ENCODE results near the gene NT5DC3. TPM values are rescaled to one million over a fixed set of nuclear protein-coding genes. Genes with fewer than 3 reads are reported as not detected.

Gene NT5DC3
- total RNA-seq, 2 donors from 2014 or later = 36.0 to 62.4 TPM

- Histone ChIP-seq H3K9me3 (no peaks in the 10 kb centered on the region), H3K4me1 (ENCODE audit: control insufficient read depth in 1 of 2, low read depth in 2 of 2) (peaks cover 2 to 4% of the 10 kb centered on the region in 2 donors), H3K27me3 (replicated peaks; ENCODE audit: insufficient read depth) (no peaks in the 10 kb centered on the region), H3K36me3 (no peaks in the 10 kb centered on the region), H3K4me3 (no peak overlapping the region), H3K27ac (no peak overlapping the region)
- no peak for DNase-seq (ENCODE audit: low spot score)
- no peak for ATAC-seq (ENCODE audit: insufficient number of reproducible peaks, low FRiP score, low read depth)
- TF ChIP-seq, protein P1, sequence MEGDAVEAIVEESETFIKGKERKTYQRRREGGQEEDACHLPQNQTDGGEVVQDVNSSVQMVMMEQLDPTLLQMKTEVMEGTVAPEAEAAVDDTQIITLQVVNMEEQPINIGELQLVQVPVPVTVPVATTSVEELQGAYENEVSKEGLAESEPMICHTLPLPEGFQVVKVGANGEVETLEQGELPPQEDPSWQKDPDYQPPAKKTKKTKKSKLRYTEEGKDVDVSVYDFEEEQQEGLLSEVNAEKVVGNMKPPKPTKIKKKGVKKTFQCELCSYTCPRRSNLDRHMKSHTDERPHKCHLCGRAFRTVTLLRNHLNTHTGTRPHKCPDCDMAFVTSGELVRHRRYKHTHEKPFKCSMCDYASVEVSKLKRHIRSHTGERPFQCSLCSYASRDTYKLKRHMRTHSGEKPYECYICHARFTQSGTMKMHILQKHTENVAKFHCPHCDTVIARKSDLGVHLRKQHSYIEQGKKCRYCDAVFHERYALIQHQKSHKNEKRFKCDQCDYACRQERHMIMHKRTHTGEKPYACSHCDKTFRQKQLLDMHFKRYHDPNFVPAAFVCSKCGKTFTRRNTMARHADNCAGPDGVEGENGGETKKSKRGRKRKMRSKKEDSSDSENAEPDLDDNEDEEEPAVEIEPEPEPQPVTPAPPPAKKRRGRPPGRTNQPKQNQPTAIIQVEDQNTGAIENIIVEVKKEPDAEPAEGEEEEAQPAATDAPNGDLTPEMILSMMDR (IDR thresholded peaks at IDR 0.05) = no peak
These were observed 42.0 kb upstream of the NT5DC3 start for GRCh38 chr12:103882861-103883596.

GRCh38 chr12:103881261-103881660 is 40.2 kb upstream of the NT5DC3 start:
- Histone ChIP-seq H3K27me3 (replicated peaks; ENCODE audit: insufficient read depth) (no peaks in the 10 kb centered on the region), H3K4me1 (ENCODE audit: control insufficient read depth in 1 of 2, low read depth in 2 of 2) (peaks cover 2 to 4% of the 10 kb centered on the region in 2 donors), H3K4me3 (no peak overlapping the region), H3K9me3 (no peaks in the 10 kb centered on the region), H3K27ac (no peak overlapping the region), H3K36me3 (no peaks in the 10 kb centered on the region)
- ATAC-seq (ENCODE audit: insufficient number of reproducible peaks, low FRiP score, low read depth) = no peak
- DNase-seq (ENCODE audit: low spot score) = no peak
- TF ChIP-seq, protein P1 (IDR thresholded peaks at IDR 0.05) = no peak

- no peaks in the 10 kb centered on the region for H3K36me3 ChIP-seq
- DNase-seq (ENCODE audit: low spot score) (no peak), ATAC-seq (ENCODE audit: insufficient number of reproducible peaks, low FRiP score, low read depth) (no peak)
- H3K4me3 ChIP-seq = no peak overlapping the region
- no peaks in the 10 kb centered on the region for H3K27me3 ChIP-seq (replicated peaks; ENCODE audit: insufficient read depth)
- peaks cover 2 to 4% of the 10 kb centered on the region in 2 donors for H3K4me1 ChIP-seq (ENCODE audit: control insufficient read depth in 1 of 2, low read depth in 2 of 2)
- TF ChIP-seq, protein P1 (IDR thresholded peaks at IDR 0.05) = no peak
- H3K27ac ChIP-seq = no peak overlapping the region
- H3K9me3 ChIP-seq = no peaks in the 10 kb centered on the region
These were observed 39.5 kb upstream of the NT5DC3 start for GRCh38 chr12:103880299-103881142.

GRCh38 chr12:103879878-103880277 is 38.8 kb upstream of the NT5DC3 start:
- Histone ChIP-seq H3K36me3 (no peaks in the 10 kb centered on the region), H3K4me3 (no peak overlapping the region), H3K27me3 (replicated peaks; ENCODE audit: insufficient read depth) (no peaks in the 10 kb centered on the region), H3K9me3 (no peaks in the 10 kb centered on the region), H3K27ac (no peak overlapping the region), H3K4me1 (ENCODE audit: control insufficient read depth in 1 of 2, low read depth in 2 of 2) (peaks cover 2 to 4% of the 10 kb centered on the region in 2 donors)
- TF ChIP-seq, protein P1 (IDR thresholded peaks at IDR 0.05) = no peak
- no peak for DNase-seq (ENCODE audit: low spot score)
- no peak for ATAC-seq (ENCODE audit: insufficient number of reproducible peaks, low FRiP score, low read depth)

DNA sequence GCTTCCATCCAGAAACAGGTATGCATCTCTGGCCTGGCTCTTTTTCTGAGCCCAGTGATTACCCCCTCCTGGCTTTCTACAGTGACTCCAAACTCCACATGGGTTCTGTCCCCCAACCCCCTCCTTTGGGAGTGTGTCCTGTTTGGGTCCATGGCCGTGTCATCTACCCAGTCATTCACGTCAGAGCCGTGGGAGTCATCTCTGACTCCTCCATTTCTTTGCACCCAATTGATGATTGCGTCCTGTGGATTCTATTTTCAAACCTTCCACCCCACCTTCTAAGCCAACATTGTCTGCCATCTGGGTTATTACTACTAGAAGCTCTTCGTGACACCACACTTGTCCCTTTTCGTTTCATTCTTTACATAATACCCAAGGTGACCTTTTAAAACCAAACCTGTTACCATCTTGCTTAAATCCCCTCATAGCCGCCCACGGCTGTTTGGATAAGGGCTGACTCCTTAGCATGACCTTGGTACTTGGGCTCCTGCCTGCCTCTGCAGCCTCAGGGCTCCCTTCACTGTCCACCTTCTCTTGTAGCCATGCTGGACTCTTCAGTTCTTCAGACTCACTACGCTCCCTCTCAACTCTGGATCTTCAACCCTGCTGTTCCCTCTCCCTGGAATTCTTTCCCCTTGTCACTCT is 38.1 kb upstream of the NT5DC3 start:
- Histone ChIP-seq H3K4me1 (ENCODE audit: control insufficient read depth in 1 of 2, low read depth in 2 of 2) (peaks cover 0 to 2% of the 10 kb centered on the region in 2 donors), H3K27me3 (replicated peaks; ENCODE audit: insufficient read depth) (no peaks in the 10 kb centered on the region), H3K9me3 (no peaks in the 10 kb centered on the region), H3K36me3 (no peaks in the 10 kb centered on the region), H3K27ac (no peak overlapping the region), H3K4me3 (no peak overlapping the region)
- no peak for DNase-seq (ENCODE audit: low spot score)
- TF ChIP-seq, protein P1 (IDR thresholded peaks at IDR 0.05) = no peak
- no peak for ATAC-seq (ENCODE audit: insufficient number of reproducible peaks, low FRiP score, low read depth)
